ENCODE results near the gene LRRC3.

LRRC3 gene

DNA sequence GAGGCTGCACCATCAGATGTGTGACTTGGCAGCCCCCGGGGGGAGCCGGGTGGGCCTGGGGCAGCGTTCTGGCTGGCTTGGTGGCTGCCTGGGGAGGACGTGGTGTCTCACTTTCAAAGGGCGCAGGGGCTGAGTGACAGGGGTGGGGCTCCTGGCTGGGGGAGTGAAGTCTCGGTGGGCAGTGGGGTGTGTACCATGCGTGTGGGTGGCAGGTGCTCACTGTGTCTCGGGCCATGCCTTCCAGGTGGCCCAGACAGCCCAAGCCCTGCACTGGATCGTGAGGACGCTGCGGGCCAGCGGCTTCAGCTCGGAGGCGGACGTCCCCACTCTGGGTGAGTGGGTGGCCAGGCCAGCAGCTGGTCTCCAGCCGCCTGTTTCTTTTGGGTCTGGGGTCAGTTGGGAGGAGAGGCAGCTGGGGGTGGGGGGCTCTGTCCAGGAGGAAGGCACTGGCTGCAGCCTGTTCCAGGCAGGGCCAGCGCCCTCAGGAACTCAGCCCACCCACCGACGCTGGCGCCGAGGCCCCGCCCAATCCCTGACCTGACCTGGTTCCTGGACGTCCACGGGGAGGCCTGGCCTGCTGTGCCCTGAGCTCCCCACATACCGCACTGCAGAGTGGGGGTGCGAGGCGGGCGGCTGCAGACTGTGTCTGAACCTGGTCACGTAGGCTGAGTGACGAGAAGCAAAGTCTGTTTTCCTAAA is 30.6 kb upstream of the LRRC3 start:
- no peak for DNase-seq (ENCODE audit: low spot score)

DNA sequence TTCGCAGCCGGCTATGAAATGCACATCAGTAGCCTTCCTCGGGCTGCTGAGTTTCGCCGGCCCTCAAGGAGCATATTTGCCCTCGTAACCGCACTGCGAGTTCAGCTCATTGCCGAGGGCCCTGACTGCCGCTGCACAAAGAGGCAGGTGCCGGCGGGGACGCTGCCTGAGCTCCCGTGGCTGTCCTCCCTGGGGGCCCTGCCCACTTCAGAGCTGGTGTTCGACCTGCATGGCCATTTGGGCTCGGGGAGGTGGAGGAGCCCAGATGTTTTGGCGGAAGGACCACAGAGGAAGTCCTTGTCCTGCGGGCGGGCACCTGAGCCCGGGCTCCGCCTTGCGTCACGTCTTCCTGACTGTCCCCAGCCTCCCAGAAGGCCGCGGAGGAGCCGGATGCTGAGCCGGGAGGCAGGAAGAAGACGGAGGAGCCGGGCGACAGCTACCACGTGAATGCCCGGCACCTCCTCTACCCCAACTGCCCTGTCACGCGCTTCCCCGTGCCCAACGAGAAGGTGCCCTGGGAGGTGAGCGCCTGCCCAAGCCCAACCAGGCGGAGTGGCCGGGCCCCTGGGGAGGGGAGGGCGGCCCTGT is 29.9 kb upstream of the LRRC3 start:
- no peak for DNase-seq (ENCODE audit: low spot score)

DNA sequence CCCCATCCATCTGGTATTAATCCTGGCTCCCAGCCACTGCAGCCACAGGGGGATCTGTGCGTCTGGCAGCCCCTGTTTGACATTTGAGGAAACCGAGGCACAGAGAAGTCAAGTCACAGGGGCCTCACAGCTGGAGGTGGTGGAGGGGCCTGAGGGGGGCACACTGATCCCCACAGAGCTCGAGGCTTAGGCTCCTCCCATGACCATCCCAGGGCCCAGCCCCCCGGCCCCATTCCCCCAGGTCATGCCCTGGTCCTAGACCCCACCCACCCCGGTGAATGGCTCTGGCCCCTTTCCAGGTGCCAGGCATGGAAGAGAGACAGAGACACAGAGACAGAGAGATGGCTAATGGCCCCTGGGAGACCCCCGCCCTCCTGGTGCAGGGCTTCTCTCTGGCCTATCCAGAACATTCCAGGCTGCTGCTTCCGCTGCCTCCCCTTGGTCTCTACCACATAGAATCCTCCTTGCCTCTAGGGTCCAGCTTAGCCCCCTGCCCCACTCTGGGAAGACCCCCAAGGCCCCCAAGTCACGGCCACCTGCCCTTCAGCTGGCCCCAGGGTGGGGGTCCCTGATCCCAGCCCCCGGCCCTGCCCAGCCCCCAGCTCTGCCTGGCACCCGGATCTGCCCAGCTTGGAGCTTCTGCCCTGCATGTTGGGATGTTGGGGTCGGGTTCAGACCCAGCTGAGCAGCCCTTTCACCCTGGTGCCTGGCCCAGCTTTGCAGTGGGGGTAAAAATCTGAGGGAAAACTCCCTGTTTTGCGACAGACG is 29.2 kb upstream of the LRRC3 start:
- DNase-seq (ENCODE audit: low spot score), result no peak

GRCh38 chr21:44426663-44427191 is 28.6 kb upstream of the LRRC3 start:
- DNase-seq (ENCODE audit: low spot score), result no peak

DNA sequence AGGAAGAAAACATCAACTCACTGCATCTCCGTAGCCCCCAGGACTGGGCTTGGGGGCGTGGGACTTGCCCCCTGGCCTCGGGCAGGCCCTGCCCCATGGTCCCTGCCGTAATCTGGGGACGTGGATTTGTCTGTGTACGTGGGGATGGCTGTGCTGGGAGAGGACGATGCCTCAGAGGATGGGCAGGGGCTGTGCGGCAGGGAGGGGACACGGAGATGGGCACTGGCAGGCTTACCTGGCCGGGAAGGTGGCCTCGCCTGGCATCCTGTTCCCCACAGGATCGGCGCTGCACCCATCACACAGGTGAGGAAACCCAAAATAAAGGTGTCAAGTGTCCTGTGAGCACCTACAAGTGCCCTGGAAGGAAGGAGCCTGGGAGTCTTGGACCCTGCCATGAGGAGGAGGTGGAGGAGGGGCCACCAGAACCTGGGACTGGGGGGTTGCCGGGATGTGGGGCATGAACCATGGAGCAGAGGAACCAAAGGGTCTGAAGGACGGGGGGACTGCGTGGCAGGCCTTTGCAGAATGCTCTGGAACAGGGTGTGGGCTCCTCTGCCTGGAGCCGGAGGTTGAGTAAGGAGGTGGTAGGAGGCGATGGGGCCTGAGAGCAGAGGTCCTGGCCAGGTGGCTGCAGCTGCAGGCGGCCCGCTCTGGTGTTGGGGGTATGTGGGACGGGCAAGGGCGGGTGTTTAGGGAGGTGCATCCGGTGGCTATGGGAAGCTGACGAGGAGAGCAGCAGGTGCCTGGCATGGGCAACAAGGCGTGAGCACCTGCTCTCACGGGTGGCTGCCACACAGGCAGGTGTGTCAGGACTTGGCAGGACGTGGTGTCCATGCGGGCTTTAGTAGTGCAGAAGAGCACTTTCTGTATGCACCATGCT is 27.8 kb upstream of the LRRC3 start:
- no peak for DNase-seq (ENCODE audit: low spot score)

- DNase-seq (ENCODE audit: low spot score), result no peak
Measured at GRCh38 chr21:44428281-44428960, 26.9 kb upstream of the LRRC3 start.

DNA sequence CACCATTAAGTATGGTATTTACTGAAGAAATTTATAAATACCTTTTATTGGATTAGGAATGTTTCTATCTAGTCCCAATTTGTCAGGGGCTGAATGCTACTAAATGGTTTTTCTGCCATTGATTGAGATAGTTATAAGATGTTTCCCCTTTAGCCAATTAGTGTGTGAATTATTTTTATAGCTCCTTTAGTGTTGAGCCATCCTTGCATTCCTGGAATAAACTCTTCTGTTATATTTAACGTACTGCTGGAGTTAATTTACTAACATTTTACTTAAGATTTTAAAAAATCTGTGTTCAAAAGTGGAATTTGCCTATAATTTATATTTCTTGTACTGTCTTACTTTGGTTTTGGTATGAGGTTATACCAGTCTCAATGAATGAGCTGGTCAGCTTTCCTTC is 25.4 kb upstream of the LRRC3 start:
- DNase-seq (ENCODE audit: low spot score), result no peak

DNA sequence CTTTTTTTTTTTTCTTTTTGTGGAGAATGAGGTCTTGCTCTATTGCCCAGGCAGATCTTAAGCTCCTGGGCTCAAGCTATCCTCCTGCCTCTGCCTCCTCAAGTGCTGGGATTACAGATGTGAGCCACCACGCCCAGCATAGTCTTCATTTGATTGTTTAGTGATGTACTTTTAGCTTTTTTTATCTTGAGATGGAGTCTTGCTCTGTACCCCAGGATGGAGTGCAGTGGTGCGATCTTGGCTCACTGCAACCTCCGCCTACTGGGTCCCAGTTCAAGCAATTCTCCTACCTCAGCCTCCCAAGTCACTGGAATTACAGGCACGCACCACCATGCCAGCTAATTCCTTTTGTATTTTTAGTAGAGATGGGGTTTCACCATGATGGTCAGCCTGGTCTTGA is 24.0 kb upstream of the LRRC3 start:
- DNase-seq (ENCODE audit: low spot score), result no peak

DNA sequence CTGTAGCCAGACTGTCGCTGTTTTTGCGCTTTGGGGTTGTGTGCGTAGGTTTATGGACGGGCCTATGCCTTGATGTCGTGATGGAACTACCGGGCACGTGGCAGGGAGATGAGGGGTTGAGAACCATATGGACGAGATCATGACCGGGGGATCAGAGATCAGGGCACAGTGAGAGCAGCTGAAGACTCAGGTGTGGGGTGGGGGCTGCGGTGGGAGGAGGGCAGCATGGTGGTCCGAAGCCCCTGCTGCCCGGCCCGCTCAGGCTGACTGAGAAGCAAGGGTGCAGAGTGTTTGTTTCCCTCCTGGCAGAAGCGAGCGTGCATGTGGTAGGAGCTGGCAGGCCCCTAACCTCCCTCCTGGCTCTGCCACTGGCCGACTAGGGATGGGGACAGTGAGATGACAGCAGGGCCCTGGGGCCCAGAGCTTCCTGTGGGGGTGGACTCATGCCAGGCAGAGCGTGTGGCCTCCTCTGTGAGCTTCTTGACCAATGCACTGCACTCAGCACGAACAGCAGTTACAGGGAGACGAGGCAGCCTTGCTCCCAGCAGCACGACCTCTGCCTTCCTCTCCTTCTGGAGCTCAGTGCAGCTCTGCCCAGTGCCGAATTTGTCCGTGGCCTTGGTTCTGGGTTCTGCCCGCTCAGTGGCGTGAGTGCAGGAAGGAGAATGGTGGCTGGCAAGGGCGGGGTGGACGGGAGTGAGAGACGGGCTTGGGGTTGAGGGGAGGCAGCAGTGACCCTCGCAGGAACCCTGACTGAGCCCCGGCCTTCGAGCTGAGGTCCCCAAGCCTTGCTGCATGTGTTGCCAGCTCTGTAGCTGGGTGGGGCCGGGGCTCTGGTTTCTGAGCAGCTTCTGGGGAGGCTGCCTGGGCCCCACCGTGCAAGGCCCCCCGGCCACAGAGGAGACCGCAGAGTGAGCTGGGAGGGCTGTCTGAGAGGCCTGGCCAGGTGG is 22.2 kb upstream of the LRRC3 start:
- no peak for DNase-seq (ENCODE audit: low spot score)

GRCh38 chr21:44433791-44434567 is 21.3 kb upstream of the LRRC3 start:
- DNase-seq (ENCODE audit: low spot score), result no peak

DNA sequence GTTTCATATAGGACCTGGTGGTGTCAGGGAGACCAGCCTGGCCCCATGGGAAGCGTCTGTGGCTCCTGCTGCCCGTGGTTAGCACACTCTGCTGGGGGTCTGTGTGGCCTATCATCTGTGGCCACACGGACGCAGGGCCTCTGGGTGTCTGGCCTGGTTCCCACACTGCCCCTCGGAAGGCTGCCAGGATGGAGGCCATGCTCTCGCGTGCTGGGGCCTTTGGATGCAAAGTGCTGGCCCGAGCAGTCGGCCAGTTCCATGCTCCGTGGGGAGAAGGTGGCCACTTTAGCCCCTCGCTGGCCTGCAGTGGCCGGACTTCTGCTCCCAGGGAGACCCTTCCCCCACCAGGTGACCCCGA is 20.8 kb upstream of the LRRC3 start:
- no peak for DNase-seq (ENCODE audit: low spot score)

DNA sequence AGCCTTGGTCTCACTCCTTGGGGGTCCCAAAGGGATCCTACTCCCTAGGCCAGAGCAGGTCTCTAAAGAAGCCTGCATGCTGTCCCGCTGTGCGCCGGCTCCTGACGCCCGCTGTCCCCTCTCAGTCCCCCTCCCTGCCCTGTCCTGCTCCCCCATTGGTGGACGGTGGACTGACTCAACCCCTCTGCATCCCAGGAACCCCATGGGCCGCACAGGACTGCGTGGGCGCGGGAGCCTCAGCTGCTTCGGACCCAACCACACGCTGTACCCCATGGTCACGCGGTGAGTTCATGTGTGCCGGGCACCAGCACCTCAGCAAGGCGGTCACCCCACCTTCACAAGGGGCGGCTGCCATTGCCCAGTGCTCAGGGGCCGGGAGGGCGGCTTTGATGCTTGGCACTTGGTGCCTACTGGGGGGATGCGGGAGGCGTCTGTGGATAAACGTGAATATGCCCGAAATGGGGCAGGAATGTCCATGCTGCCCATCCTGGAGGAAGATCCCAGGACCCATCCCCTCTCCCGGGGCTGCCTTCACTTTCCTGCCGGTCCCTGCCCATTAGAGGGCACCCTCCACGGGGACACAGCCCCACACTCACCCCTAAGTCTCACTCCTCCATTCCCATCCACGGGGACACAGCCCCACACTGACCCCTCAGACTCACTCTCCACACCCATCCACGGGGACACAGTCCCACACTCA is 20.2 kb upstream of the LRRC3 start:
- no peak for DNase-seq (ENCODE audit: low spot score)

DNA sequence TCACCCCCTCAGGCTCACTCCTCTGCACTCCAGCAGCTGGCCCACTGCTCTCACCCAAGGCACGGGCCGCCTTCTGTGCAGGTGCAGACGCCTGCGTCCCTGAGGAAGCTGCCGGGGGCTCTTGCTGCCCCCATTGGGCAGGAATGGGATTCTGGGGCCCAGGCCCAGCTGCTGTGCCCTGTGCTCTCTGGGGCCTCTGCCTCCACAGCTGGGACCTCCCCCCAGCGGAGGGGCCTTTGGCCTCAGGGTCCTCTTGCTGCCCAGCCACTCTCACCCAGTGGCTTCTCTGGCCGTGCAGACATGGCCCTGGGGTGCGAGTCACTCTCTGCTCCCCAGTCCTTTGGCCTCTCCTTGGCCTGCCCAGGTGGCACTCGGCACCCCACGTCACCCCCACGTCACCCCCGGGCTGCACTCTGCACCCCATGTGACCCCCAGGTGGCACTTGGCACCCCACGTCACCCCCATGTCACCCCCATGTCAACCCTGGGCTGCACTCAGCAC is 19.1 kb upstream of the LRRC3 start:
- DNase-seq (ENCODE audit: low spot score), result no peak

DNA sequence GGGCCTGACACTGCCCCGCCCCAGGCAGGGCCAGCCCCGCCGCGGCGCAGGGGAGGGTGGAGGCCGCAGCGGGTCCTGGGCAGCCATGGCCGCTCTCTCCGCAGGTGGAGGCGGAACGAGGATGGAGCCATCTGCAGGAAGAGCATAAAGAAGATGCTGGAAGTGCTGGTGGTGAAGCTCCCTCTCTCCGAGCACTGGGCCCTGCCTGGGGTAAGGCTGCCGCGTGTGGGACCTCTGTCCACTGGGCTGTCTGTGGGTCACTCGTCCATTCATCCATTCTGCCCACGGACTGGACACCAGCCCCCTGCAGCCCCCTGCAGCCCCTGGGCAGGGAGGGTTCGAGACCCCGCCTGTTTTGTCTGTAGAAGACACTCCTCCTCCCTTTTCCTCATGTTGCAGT is 18.4 kb upstream of the LRRC3 start:
- no peak for DNase-seq (ENCODE audit: low spot score)

DNA sequence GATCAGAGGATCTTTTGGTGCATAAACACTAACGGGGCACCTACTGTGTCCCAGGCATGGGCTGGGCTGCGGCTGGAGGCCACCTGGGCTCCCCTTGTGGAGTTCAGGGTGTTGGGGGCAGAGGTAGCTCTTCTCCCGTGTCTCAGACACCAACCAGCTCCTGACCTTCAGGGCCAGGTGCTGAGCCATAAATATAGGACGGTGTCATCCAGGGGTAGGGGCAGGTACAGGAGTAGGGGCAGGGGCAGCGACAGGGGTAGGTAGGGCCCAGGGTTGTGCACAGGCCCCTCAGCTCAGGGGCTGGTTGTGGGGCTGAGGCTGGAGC is 18.0 kb upstream of the LRRC3 start:
- no peak for DNase-seq (ENCODE audit: low spot score)

DNA sequence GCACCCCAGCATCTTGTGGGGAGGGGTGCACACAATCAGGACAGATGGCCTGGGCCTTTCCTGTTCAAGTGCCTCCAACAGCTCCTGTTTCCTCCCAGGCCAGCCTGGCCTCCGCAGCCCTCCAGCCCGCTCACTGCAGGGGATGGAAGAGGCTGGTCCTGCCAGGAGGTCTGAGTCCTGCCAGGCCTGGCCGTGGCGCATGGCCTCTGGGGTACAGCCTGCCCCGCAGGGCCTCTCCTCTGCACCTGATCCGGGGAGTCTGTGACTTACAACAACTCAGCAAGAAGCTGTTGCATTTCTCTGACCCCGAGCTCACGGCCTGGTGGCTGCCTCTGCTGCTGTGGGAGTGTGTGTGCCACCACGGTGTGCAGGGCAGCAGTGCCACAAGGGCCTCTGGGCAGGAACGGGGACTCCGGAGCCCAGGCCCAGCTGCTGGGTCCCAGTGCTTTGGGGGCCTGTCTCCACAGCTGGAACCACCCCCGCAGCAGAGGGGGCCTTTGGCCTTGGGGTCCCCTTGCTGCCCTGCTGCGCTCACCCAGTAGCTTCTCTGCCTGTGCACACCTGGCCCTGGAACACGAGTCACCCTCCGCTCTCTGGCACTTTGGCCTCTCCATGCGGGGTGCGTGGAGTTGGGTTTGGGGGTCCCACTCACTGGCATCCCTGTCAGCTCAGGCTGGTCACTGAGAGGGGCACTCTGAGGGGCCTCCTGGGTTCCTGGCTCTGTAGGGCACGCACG is 17.4 kb upstream of the LRRC3 start:
- DNase-seq (ENCODE audit: low spot score), result no peak

DNA sequence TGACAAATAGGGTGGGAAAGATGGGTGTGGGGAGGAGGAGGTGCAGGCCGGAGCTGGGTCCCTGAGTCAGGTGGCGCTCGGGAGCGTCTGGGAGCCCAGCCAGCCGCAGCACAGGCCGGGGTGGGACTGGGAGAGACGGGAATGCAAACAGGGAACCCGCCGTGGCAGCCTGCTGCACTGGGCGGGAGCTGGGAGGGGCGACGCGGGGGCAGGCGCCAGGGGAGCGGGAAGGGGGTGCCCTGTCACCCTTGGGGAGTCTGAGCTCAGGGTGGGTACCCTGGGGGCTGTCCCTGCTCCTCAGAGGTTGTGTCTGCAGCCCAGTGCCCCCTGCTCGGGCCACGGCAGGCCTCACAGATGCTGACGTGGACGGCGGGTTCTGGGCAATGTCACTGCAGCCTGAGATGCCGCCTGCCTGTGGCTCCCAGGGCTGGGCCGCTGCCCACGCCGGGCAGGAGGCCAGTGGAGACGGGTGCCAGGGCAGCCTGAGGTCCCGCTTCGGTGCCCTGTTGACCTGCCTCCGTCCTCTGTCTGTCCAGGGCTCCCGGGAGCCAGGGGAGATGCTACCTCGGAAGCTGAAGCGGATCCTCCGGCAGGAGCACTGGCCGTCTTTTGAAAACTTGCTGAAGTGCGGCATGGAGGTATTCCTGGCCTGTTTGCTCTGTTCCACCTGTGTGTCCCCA is 16.6 kb upstream of the LRRC3 start:
- DNase-seq (ENCODE audit: low spot score), result no peak

- no peak for DNase-seq (ENCODE audit: low spot score)
Measured at GRCh38 chr21:44439211-44439600, 16.1 kb upstream of the LRRC3 start.
